ENCODE data around the gene UTP4.

DNA sequence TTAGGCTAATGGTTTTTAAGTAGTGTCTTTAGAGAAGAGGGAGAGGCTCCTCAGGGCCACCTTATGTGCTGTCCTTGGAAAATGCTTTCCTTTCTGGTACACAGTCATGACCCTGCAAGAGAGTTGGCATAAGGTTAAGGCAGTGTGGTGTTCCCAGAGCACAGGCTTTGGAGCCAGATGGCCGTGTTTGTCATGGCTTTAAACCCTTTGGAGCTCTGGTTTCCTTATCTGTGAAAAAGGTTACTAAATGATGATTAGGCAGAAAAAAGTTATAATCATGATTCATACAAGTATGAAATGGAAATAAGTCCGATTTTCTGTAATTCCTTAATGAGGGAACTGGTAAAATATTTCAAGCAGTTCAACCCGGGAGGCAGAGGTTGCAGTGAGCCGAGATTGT, 13.2 kb downstream of the UTP4 start:
- TF ChIP-seq, protein P1, sequence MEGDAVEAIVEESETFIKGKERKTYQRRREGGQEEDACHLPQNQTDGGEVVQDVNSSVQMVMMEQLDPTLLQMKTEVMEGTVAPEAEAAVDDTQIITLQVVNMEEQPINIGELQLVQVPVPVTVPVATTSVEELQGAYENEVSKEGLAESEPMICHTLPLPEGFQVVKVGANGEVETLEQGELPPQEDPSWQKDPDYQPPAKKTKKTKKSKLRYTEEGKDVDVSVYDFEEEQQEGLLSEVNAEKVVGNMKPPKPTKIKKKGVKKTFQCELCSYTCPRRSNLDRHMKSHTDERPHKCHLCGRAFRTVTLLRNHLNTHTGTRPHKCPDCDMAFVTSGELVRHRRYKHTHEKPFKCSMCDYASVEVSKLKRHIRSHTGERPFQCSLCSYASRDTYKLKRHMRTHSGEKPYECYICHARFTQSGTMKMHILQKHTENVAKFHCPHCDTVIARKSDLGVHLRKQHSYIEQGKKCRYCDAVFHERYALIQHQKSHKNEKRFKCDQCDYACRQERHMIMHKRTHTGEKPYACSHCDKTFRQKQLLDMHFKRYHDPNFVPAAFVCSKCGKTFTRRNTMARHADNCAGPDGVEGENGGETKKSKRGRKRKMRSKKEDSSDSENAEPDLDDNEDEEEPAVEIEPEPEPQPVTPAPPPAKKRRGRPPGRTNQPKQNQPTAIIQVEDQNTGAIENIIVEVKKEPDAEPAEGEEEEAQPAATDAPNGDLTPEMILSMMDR (IDR thresholded peaks at IDR 0.05), result no peak
- TF ChIP-seq POLR2A (IDR thresholded peaks at IDR 0.05), result no peak
- TF ChIP-seq POLR2AphosphoS5 (IDR thresholded peaks at IDR 0.05), result no peak

Data from suprapubic skin (tissue), 4 donors.